GM18873 (cell line): ENCODE data around the gene CD59.
"Not testable (repeated sequence)": the region's sequence is repeated elsewhere in the genome, so short reads cannot be mapped to it uniquely, and the experiment has no call there.

ENCODE experiments used
- ATAC-seq: cut with Tn5 transposase; IDR thresholded peaks from one replicate; pipeline ENCODE4 v1.9.1; 2021; ENCODE audit warnings: mild to moderate bottlenecking, moderate library complexity, moderate number of reproducible peaks; ENCODE audit not compliant: unreplicated experiment, low FRiP score

Gene CD59

DNA sequence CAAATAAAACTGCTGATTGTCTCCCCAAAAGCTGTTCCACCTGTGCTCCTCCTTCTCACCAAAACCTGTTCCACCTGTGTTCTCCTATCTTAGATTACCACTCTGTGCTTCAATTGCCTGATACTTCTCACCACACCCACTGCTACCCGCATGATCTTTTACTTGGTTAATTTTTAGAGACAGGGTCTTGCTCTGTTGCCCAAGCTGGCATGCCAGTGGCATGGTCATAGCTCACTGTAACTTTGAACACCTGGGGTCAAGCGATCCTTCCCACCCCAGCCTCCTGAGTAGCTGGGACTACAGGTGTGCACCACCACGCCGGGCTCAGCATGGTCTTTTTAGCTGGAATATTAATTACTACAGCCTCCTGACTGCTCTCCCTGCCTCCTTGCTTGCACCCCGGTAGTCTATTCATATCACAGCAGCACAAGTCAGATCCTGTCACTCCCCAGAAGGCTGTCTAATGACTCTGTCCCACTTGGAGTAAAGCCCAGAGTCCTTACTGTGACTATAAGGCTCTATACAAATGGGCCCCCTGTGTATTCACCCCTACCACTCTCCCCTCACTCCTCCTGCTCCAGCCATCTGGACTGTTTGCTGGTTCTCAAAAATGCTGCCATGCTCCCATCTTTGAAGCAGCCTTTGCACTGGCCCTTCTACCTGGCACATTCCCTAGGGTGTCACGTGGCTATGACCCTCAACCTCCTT lies 39.1 kb downstream of the CD59 start:
- ATAC-seq: no peak

DNA sequence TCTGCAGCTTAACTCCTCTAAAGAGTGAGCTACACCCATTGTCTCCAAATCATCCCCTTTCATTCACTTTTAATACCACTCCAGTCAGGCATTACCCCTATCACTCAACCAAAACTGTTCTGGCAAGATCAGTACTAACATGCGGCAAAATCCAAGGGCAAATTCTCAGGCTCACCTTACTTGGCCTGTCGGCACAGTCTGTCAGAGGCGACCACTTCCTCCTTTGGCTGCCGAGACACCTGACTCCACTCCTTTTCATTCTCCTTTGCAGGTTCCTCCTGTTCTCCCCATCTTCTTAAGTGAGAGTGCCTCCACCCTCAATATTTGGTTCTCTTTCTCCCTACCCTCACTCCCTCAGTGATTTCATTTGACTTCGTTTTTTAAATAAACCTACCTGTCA lies 39.8 kb downstream of the CD59 start:
- no peak for ATAC-seq

DNA sequence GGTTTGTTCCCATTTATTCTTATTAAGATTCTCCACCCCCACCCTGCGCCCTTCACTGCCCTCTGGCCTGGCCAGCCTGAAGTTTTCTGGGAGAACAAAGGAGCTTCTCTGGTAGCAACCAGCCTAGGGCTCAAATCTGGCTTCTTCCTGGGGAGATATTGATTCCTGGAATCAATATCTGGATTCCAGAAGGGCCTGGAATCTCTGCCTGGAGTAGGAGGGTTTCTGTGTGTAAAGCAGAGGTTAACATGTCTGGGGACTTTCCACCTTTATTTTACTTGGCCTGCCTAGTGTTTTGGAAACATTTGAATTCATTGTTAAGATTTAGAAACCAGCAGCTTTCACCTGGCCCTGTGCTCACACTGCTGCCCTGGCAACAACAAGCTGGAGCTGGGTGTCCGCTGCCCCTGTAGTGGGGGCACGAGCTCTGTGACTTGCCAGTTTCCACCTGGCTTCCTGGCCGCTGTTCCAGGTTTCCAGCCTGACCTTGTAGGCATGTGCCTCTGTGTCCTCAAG lies 41.1 kb downstream of the CD59 start:
- ATAC-seq: no peak

DNA sequence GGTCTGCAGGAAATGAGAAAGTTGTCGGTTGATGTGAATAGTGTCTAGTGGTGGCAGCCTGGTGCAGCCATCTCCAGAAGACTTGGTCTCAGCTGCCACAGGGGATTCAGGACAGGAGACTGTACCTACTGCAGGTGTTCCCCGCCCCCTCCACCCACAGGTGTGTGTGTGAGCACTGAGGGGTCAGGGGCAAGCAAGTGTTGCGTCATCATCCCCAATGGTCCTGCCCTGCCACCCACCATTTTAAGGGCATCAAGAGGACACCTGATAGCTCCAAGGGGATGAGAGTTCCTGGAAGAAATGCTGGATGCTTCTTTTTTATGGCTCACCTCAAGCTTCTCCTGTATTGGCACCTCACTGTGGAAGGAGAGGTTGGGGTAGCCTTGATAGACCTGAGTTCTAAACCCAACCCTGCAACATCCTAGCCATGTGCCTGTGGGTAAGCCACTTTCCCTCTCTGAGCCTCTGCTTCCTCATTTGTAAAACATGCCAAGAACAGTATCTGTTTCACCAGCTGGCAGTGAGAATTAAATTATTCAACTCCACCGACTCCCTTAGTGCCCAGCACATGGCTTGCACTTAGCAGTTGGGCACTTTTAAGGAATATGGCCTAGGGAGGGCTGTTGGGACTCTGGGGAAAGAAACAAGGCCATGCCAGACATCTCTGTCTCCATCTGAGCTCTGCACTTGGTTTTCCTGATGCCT lies 41.7 kb downstream of the CD59 start:
- ATAC-seq: no peak

DNA sequence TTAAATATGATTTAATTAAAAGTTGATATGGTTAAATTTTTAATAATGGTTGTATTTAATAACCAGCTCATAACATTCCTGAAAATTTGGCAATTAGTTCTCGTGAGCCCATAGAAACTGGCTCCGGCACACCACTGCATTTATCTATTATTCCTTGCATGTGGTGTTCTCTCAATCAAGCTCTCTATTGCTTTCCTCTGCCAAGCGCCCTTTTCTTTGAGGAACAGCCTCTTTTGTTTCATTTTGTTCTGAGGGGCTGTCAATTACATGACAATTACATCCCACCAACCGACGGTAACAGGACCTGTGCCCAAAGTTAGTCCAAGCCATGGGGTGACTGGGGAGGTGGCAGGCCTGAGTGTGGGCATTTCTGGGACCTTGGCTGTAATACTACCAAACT lies 43.7 kb downstream of the CD59 start:
- no peak for ATAC-seq

DNA sequence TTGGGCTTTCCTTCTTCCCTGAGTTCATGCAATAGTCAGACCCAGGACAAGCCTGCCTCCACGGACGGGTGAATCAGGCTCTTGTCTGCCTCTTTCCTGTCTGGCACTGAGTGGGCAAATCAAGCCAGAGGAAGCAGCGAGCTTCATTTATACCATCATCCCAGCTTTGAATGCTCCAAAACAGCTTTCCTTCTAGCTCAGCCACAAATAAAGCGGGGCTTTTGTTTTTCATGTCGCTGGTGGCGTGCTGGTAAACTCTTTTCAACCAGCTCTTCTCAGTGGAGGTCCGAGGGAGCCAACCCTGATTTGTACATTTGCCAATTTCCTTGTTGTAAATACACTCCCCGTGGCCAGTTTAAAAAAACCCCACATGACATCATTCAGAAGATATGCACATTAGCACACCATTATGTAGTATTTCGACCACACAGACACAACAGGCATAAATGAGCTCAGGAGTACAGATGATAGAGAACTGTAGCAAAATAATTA lies 44.2 kb downstream of the CD59 start:
- no peak for ATAC-seq

DNA sequence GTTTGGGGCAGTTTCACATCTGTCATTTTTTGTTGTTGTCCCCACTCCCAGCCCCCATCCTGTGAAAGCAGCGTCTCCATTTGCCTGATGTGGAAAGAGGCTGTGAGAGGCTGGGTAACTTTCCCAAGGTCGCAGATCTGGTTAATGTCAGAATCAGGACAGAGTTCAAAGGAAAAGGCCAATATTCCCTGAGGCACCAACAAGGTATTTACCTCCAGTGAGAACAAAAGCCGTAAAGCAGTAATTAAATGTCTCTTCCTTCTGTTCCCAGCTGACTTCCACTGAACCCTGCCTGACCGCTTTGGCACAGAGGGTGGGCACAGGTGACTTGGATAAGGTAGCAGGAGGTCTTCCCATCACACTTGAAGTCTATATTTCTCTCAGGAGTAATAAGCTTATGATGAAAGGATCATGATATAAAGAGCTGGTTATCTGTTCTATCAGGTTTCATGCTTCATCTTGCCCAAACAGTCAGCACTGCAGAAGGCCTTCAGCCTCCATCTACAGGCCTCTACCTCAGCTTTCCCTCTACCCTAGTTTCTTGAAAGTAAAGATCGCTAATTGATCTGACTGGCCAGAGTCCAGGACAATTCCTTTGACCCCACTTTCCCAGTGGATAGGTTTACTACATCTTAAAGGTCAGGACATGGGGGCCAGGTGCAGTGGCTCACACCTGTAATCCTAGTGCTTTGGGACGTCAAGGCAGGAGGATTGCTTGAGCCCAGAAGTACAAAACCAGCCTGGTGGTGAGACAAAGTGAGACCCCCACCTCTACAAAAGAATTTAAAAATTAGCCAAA lies 45.0 kb downstream of the CD59 start:
- ATAC-seq: no peak

DNA sequence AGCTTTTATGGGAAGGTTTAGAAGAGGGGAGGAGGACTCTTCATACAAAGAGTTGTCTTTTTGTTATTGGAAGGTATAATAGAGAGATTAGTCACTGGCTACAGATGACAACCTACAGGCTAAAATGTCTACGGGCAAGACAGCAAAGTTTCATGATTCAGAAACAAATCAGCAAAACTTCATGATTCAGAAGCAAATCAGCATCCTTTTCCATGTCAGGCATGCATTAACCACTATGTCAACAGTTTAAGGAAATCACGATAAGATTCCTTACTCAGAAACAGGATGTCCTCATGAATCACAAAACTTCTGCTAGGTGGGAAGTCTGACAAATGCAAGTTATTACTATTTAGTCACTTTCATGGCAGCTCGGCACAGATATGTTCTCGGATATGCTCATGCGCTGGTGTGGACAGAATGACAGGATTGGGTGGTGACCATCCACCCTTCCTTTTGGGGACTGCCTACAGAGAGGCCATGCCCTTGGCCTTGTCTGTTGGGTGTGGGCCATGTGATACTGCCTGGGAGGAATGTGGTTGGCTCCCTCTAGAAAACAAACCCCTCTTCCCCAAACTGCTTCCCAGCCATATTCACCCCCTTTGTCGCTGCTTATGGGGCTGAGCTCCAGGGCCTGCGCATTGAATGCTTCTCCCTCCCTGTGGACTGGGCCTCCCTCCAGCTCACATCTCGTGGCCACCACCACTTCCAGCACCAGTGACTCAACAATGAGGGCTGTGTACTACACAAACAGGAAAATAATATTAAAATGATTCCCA lies 45.7 kb downstream of the CD59 start:
- ATAC-seq: no peak

DNA sequence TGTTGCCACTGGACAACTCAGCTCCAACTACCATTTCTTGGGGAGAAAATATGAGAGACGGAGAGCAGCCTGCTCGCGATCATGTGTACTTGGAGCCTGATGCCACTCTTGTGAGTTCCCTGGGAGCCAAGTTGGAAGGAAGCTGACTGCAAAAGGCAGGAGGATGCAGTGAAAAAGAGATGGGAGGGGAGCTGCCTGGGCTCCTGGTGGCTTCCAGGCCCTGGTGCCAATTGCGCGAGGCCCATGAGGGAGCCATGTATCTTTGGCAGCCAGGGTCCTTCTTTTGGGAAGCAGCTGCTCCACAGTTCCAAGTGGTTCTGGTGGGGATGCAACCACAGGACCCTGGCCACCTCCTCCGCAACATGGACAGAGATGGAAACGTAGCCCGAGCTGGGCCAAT lies 46.7 kb downstream of the CD59 start:
- no peak for ATAC-seq

DNA sequence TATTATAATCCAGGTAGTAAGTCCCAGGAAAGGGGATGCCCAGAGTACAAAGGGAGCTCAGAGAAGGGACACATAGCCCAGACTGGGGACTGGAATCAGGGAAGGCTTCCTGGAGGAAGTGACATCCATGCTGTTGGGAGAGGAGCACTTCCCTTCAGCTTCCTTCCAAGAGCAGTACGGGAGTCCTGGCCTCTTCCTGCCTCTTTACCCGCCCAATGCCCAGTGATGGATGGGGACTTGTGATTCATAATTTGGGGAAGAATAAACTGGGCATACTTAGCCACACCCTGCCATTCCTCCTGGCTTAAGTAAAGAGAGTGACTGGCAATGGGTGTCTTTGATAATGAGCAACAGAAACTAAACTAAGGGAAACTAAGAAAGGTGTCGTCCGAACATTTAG lies 47.1 kb downstream of the CD59 start:
- no peak for ATAC-seq

DNA sequence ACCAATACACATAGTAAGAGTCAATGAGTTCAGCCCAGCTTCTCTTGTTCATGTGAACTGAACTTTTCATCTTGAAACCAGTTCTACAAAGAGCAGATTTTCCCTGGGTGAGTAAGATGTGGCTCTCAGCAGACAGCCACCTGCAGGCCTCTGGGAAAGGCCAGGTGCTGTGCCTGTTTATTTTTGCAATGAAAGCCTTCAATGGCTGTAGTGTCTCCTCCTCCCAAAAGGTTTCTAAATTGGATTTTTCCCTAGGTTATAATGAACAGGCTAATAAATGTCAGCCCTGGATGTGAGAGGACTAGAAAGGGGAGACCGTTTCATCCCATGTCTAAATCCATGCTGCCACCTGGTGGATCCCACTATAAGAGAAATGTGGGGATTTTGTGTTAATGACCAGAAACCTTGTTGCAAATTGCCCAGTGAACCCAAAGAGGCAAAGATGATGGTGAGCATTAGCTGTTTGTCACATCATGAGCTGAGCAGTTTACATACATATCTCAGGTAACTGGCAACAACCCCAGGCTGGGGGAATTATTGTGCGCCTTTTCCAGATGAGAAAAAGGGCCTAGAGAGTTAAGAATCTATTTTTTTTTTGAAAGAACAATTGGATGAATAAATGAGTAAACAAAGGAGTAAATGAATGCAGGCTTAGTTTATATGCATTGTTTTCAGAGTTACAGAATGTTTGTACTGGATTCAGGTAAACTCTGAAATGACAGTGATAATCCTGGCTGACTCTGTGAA lies 48.3 kb downstream of the CD59 start:
- ATAC-seq: no peak

DNA sequence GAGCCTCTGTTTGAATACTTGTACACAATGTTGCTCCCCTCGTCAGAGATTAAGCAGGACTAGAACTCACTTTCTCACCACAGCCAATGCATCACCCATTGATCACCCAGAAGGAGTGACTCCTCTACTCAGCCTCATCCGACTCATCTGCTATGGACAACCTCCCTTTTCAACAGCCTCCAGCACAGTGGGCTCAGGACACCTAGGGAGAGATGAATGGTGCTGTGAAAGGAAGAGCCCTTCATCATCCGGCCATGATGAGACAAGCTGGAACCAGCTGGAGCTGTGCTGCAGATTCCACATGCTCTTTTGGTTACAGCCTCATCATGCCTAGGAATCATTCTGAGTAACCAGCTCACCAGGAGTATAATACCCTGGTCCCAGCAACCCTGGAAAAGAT lies 51.1 kb downstream of the CD59 start:
- no peak for ATAC-seq

DNA sequence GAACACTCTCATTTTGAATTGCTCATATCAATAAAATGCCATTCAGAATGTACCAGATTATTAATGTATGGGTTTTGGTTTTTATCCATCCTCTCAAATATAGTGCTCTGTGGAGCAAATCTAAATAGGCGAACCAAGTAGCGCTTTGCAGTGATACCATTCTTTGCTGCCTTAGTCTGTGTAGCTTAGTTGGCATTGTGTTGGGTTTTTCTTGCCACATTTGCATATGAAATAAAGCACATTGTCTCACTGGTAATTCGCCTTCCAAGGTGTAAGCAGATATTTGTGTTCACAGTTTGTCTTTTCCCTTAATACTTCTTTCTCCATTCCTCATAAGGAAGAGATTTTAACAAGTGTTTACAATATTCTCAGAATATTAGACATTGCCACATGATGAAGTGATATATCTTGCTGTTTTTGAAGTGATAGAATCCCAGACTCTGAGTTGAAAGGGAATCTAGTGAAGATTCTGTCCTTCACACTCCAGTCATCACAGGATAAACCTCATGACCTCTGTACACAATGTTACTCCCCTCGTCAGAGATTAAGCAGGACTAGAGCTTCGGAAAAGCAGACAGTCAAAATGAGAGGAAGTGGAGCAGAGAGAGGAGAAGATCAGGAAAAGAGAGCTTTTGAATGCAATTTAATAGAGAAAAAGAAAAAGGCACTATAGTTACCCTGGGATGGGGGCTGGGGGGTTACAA lies 52.1 kb downstream of the CD59 start:
- no peak for ATAC-seq

DNA sequence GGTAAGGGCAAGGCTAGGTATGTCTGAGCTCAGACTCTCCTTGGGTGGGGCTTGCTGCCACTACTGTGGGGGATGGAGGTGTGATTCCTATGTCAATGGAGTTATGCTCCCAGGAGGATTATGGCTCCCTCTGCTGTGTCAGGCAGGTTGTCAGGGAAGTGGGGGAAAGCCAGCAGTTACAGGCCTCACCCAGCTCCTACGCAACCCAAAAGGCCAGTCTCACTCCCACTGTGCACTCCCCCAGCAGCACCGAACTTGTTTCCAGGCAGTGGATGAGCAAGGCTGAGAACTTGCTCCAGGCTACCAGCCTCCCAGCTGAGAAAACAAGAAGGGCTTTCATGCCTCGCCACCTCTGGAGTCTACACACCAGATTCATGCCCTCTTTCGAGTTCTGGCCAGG lies 53.8 kb downstream of the CD59 start:
- ATAC-seq: no peak

DNA sequence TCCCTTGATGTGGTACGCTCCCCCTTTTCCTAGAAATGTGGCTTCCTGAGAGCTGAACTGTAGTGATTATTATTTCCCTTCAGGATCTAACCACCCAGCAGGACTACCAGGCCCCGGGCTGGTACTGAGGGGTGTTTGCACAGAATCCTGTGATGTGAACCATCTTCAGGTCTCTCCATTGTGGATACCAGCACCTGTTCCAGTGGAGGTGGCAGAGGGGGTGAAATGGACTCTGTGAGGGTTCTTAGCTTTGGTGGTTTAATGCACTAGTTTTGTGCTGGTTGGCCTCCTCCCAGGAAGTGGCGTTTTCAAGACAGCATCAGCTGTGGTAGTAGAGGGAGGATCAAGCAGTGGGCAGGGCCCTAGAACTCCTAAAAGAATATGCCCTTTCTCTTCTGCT lies 54.2 kb downstream of the CD59 start:
- no peak for ATAC-seq

DNA sequence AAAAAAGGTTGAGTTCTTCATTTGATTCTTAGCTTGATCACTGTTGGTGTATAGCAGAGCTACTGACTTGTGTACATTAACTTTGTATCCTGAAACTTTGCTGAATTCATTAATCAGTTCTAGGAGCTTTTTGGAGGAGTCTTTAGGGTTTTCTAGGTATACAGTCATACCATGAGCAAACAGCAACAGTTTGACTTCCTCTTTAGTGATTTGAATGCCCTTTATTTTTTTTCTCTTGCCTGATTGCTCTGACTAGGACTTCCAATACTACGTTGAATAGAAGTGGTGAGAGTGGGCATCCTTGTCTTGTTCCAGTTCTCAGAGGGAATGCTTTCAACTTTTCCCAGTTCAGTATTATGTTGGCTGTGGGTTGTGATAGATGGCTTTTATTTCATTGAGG lies 57.6 kb downstream of the CD59 start:
- not testable (repeated sequence) for ATAC-seq

DNA sequence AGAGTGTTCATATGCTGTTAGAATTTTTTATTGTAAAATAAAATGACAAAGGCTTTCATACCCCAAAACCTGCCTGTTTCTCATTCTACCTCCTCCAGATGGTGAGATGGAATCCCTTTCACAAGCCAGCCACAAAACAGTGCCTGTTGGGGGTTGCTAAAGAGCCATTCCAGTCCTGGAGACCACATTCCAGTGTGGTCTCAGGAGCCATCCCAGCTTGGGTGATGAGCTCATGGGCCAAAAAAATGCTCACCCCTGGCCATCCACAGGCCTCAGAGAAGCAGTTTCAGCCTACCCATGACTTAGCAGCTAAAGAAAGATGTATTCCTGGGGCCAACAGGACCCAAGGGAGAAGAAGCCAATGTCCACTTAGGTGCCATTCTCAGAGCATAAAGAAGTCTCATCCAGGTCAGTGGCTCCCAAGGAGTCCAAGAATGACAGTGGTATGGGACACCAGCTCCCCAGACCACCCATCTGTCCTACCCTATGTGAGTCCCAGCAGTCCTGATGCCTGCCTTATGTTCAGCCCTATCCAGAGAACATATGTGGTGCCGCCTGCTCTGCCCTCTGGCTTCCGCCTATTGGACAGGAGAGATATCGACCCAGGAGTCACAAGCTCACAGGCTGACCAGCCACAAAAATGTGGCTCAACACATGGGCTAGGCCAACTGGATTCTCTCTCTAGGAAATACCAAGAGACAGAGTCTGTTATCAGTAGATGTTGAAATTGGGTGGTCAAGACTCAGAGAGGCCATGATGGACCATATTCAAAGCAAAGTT lies 62.0 kb downstream of the CD59 start:
- ATAC-seq: no peak

DNA sequence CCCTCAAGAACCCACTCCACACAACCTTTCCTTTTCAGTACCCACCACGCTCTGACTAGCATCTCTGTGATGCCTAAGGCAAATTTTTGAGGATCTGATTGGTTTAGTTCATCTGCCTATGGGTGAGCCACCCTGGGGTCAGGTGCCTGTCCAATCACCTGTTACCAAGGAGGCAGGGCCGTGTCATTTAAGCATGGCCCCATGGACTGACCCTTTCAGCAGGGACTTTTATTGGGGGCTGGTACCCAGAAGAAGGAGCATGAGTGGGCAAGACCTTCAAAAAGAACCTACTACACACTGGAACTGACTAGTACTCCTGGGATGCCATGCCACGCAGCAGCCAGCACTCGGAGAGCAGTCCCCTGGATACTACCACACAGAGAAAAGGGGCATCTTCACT lies 64.0 kb downstream of the CD59 start:
- no peak for ATAC-seq
